GM19240 (cell line): ENCODE data around the gene SND1.
A peak's percentile ranks its signal among the peaks of the same experiment; 100 is the strongest.

Source experiments
- DNase-seq: peaks from one replicate; pipeline ENCODE4 v3.0.0; 2011; ENCODE audit warnings: low spot score; ENCODE audit not compliant: insufficient read length

Gene SND1

DNA sequence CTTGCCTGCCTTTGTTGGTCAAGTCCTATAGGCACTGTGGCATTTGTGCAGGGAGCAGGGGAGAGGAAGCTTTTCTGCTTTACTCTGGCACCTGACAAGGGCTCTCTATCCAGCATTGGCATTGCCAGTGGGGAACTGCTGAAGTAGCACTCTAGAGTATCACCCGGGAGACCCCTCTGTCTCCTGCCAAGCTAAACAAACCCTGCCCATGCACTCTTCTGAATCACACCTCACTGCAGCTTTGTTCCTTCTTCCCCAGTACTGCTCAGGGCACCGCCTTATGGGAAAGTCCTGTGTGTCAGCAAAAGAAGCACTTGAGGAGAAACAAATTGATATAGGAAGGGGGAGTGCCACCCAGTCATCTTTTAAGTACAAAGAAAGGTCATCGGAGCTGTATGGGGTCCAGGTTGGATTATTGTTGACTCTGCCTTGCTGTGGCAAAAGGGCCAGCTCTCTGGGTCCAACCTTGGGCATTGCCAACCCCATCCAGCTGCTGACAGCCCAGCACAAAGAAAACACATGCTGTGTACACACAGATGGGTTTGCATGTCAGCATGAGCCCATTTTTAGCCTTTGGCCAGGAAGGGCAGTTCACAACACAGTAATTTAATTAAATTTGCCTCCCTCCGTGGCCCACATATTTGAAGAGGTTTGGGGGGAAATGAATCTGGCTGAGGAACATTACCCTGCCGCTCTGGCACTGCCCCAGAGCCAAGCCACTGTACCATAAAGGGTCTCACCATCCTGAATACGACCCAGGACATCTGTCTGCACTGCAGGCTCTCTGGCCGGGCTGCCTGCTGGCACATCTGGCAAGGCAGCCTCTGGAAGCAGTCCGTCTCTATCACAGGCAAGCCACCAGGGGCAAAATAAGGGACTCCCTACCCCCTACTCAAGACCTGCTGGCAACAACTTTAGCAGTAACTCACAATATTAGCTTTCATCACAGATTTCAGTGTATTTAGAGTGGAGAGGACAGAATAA is 366.2 kb downstream of the SND1 start:
- no peak for DNase-seq

- no peak for DNase-seq
These were observed 367.3 kb downstream of the SND1 start for GRCh38 chr7:128019288-128019687.

DNA sequence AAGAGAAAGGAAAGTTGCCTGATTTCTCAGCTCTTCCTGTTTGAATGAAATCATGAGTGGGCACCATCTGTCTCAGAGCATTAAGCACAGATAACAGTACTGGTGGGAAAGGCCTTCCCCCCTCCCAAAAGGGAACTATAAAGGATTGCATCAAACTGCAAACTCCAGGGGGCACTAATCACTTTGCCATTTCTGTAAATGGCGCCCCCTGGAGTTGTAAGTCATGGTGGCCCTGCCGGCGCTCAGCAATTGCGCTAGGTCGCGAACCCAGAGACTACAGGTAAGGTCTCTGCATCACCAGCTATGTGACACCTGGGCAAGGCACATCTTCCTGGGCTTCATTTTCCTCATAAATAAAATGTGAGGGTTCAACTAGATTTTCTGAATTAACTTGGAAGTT is 368.2 kb downstream of the SND1 start:
- DNase-seq: no peak

DNA sequence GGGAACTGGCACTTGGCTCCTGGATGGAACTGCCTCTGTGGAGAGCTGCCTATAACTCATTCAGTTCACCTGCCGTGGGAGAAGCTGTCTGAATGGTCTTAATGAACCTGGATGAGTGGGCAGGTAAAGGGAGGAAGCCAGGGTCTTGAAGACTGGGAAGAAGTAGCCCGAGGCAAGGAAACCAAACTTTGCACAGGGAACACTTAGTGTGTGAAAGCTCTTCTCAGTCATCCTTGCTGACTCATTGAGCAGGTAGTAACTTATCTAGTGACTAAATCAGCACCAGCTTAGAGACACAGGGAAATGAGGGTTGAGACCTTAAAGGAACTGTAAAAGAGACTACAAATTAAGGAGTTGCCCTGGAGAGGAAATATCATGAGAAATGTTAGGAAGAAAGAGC is 369.4 kb downstream of the SND1 start:
- no peak for DNase-seq

- no peak for DNase-seq
These were observed 370.9 kb downstream of the SND1 start for GRCh38 chr7:128022631-128023532.

DNA sequence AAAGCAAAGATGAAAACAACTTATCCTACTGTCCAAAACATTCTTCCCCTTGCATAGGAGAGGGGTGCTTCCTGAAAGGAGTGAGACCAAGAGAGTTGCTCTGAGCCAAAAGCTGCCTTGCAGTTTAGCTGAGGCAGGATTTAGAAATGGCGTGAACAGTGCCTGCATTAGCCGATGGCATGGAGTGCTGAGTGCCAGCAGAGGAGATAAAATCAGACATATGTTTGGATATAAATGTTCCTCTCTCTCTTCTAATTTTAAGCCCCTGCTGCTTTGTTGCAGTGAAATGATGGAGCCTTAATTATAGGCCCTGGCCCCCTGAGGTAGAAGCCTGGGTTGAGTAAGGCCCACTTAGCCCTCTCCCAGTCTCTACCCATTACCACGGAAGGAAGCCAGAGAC is 372.2 kb downstream of the SND1 start:
- DNase-seq: no peak

DNA sequence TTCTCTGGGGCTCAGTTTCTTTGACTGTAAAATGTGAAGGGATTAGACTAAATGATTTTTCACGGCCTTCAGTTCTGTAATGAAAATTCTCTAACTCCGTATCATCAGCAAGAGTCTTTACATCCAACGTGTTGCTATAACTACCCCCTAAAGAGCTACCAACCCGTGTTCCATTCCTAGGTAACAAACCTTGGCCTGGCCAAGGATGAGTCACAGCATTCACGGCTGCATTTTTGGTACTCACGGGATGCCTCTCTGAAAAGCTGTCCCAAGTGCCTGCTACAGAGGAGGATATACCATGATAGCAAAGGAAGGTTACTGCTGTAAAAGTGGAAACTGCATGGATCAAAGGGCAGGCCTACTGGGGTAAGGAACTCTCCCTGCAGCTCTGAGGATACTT is 373.4 kb downstream of the SND1 start:
- no peak for DNase-seq

DNA sequence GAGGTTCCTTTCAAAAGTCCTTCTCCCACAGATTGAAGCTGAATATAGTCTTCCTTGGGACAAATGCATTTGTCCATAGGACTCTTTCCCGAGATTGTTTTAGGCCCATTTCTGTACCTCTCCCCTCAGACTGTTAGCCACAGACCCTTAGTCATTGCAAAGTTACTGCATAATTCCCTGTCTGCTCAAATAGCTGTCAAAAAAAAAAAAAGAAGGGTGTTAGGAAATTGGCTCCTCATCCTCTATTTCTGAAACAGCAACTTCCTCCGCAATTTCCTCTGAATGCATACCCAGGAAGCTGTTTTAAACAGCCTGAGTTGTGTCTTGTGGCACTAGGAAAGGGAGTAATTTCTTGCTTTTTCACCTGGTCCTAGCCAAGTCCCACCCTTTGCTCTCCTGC is 373.8 kb downstream of the SND1 start:
- DNase-seq: no peak

DNA sequence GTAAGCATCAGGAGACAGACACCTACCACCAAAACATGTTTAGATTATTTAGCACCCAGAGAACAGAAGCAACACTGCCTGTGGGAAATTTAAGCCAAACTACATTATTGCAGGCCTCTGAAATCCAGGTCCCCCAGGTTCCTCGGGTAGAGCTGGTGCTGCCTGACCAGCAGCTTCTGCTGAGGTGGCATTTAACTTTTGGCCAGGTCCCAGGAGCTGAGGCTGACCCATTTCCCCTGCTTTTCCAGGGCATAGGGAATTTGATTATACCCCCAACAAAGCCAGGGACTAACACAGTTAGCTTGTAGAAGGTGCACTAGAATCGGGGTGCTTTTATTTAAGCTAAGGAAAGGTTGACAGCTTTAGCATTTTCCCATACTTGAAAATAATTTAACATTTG is 374.6 kb downstream of the SND1 start:
- DNase-seq: no peak

DNA sequence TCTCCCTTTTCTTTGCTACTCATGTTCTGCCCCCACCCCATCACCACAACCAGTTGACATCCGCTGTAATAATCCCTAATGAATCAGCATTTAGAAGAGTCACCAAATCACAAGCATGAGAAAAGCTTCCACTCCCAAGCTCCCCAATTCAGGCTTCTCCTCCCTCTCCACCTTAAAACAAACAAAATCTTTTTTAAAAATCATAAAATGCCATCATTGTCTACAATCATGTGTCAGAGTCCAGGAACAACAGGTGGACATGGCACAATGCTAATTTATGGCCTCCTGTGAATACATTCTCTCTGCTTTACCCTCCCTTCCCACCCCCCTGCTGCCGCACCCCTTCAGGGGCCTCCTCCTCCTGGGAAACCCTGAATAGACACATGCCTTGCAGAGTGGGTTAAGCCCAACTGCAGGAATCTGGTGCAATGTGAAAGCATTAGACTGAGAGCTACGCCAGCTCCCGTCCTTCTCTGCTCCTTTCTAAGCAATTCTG is 375.5 kb downstream of the SND1 start:
- DNase-seq: no peak

GRCh38 chr7:128029405-128029995 is 377.5 kb downstream of the SND1 start:
- no peak for DNase-seq

GRCh38 chr7:128030263-128030653 is 378.3 kb downstream of the SND1 start:
- DNase-seq: no peak

- peak; percentile 56 for DNase-seq
These were observed 378.9 kb downstream of the SND1 start, which contains the start of gene LRRC4 for GRCh38 chr7:128030654-128031611. Gene LRRC4 (minus strand): TSS chr7:128031437. CDS start chr7:128030640, 797 bp downstream.

DNA sequence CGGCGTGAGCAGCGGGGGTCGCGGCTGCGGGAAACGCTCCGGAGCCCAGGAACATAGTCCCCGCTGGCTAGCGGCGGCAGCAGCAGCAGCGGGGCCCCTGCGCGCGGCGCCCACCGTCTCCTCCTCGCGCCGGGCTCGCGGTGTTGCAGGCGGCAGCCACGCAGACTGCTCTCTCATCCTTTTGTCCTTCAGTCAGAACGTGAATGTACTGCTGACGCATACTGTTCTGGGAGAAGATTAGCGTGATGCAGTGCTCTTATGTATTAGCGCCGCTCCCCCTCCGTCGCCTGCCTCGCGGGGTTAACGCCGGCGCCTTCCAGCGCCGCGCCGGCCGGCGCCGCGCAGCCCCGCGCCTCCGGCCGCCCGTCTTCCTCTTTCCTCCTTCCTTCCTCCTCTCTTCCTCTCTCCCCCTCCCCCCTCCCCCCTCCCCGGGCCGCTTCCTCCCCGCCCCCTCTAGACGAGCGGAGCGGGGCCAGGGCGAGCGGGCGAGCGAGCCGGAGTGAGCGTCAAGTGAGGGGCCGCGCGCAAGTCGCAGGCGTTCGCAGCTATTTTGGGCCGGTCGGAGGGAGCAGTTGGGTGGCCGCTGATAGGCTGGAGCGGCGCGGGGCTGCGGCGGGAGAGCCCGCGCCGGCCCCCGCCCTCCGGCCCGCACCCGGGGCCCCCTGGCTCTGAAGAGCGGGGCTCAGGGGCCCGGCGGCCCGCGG is 380.1 kb downstream of the SND1 start:
- peak; percentile 52 for DNase-seq

DNA sequence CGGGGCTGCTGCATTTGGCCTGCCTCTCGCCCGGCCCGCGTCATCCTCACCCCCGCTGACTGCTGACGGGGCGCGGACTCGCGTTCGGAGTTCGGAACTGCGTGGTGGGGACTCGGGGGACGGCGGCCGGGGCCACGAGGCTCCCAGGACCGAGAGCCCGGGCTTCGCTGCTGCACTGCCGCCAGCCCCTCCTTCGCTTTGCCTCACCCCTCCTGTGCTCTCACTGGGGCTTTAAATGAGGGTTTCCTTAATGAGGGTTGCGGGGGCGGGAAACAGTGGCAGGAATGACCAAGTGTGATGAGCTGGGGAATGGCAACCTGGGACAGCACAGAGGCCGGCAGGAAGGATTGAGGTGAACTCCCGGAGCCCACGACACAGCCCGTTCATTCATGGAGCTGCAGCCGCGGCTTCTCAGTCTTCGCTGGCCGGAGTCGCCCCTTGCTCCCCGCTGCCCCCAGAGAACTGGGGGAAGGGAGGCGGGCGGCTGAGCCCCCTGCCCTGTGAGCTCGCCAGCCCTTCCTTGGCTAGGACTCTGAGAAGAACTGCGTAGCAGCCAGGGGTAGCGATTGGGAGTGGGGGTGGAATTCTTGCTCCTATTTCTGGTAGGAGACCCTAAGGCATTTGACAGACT is 380.7 kb downstream of the SND1 start:
- DNase-seq: no peak

GRCh38 chr7:128033246-128033645 is 381.3 kb downstream of the SND1 start:
- DNase-seq: no peak

- no peak for DNase-seq
These were observed 382.8 kb downstream of the SND1 start for GRCh38 chr7:128034825-128035224.

- no peak for DNase-seq
These were observed 383.7 kb downstream of the SND1 start for GRCh38 chr7:128035712-128036111.

GRCh38 chr7:128036226-128036940 is 384.4 kb downstream of the SND1 start:
- no peak for DNase-seq
